Measurements from ENCODE around the gene NPAS3. TPM values are rescaled to one million over a fixed set of nuclear protein-coding genes. Genes with fewer than 3 reads are reported as not detected.

The NPAS3 gene
- total RNA-seq, 2 experiments from 2014 or later, result not detected

GRCh38 chr14:33555710-33556350, 617.2 kb downstream of the NPAS3 start:
- Mint-ChIP-seq H3K36me3 (ENCODE audit: low read depth) (no peaks in the 10 kb centered on the region), H3K27me3 (ENCODE audit: low read depth) (peaks cover 2% of the 10 kb centered on the region), H3K4me1 (ENCODE audit: low read depth) (no peaks in the 10 kb centered on the region), H3K4me3 (no peak overlapping the region), H3K27ac (no peak overlapping the region), H3K9me3 (no peaks in the 10 kb centered on the region)
- intact Hi-C loops (cut with micrococcal nuclease), result no loop called here
- CTCF ChIA-PET, result no interaction called here
- DNase-seq, result no peak

- CTCF ChIA-PET, result no interaction called here
- Mint-ChIP-seq H3K27me3 (ENCODE audit: low read depth) (peaks cover 2% of the 10 kb centered on the region), H3K4me3 (no peak overlapping the region), H3K36me3 (ENCODE audit: low read depth) (no peaks in the 10 kb centered on the region), H3K27ac (no peak overlapping the region), H3K4me1 (ENCODE audit: low read depth) (no peaks in the 10 kb centered on the region), H3K9me3 (no peaks in the 10 kb centered on the region)
- DNase-seq, result no peak
- intact Hi-C loops (cut with micrococcal nuclease), result no loop called here
These were observed 617.9 kb downstream of the NPAS3 start for GRCh38 chr14:33556382-33557121.

DNA sequence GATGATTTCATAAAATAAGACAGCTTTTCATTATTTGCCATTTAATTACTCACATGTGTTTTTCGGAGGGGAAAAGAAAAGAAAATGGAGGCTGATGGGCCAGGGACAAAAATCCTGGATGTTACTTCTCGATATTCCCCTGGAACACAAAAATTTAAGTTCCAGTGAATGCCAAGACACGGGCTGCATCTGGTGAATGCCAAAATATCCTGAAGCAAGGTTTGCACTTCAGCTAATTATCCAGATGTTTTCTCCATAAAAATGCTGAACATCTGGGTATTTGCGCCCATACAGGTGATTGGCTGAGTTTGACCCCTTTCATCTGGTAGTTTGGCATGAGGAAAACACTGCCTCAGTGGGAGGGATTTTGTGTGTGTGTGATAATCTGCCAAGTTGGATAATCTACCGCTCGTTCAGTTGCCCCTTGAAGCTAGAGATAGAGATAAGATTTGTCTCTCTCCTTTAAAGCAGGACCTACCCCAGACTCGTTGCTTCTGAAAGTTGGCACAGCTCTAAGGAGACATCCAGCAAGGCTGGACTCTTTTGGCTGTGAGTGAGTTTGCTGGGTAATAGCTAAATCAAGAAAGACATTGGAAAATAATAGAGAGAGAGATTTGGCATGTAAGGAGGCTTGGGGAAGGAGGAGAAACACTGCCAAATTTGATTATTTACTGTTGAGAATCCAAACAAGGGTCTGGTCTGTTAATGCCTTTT, 622.2 kb downstream of the NPAS3 start:
- Mint-ChIP-seq H3K4me3 (no peak overlapping the region), H3K27me3 (ENCODE audit: low read depth) (peaks cover under 1% of the 10 kb centered on the region), H3K36me3 (ENCODE audit: low read depth) (no peaks in the 10 kb centered on the region), H3K4me1 (ENCODE audit: low read depth) (no peaks in the 10 kb centered on the region), H3K27ac (no peak overlapping the region), H3K9me3 (no peaks in the 10 kb centered on the region)
- DNase-seq, result no peak
- CTCF ChIA-PET, result no interaction called here
- intact Hi-C loops (cut with micrococcal nuclease), result no loop called here

- intact Hi-C loops (cut with micrococcal nuclease), result no loop called here
- Mint-ChIP-seq H3K9me3 (no peaks in the 10 kb centered on the region), H3K4me3 (no peak overlapping the region), H3K36me3 (ENCODE audit: low read depth) (no peaks in the 10 kb centered on the region), H3K27ac (no peak overlapping the region), H3K27me3 (ENCODE audit: low read depth) (no peaks in the 10 kb centered on the region), H3K4me1 (ENCODE audit: low read depth) (no peaks in the 10 kb centered on the region)
- DNase-seq, result no peak
- CTCF ChIA-PET, result no interaction called here
These were observed 623.0 kb downstream of the NPAS3 start for GRCh38 chr14:33561488-33562175.

DNA sequence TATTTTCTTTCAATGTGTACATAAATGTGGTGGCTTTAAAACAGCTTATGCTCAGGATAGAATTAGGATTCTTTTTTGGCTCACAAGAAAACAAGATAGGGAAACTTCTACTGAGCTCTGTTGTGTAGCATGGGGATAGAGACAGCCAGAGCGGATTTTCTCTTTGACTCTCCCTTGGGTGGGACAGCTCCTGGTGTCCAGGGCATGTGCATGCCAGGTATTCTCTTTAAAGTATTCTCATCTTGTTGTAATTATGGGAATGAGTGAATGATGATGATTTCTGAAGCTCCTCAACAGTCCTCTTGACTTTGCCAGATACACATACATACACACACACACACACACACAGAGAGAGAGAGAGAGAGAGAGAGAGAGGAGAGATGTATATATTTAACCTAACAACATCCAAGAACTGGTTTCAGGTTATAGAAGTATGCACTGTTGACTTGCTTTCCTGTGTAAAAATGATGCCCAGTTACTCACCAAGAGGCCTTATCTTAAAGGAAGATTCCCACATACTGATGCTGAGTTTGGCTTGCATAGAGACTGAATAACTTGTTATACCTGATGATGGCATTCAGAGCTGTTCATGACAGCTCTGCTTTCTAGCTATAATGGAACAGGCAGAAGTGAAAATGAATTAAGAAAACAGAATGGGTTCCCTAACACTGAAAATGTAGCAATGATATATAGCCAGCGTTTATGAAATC, 624.7 kb downstream of the NPAS3 start:
- no peaks in the 10 kb centered on the region for H3K9me3 Mint-ChIP-seq
- CTCF ChIA-PET, result no interaction called here
- H3K27ac Mint-ChIP-seq, result no peak overlapping the region

GRCh38 chr14:33563901-33564197, 625.2 kb downstream of the NPAS3 start:
- no peak overlapping the region for H3K27ac Mint-ChIP-seq
- CTCF ChIA-PET, result interaction anchor here (0.6 kb wide), 1 partner anchor 230 kb away, joined by 4 read pairs; no protein-coding TSS in a partner anchor
- no peak for DNase-seq
- H3K4me3 Mint-ChIP-seq, result no peak overlapping the region
- H3K9me3 Mint-ChIP-seq, result no peaks in the 10 kb centered on the region
- H3K4me1 Mint-ChIP-seq (ENCODE audit: low read depth), result no peaks in the 10 kb centered on the region
- H3K27me3 Mint-ChIP-seq (ENCODE audit: low read depth), result peaks cover 1% of the 10 kb centered on the region
- intact Hi-C loops (cut with micrococcal nuclease), result no loop called here
- no peaks in the 10 kb centered on the region for H3K36me3 Mint-ChIP-seq (ENCODE audit: low read depth)

More for the DNA sequence above, 624.7 kb downstream of the NPAS3 start:
- H3K27me3 Mint-ChIP-seq (ENCODE audit: low read depth), result peaks cover 1% of the 10 kb centered on the region
- no peaks in the 10 kb centered on the region for H3K36me3 Mint-ChIP-seq (ENCODE audit: low read depth)
- intact Hi-C loops (cut with micrococcal nuclease), result no loop called here
- DNase-seq, result no peak
- H3K4me3 Mint-ChIP-seq, result no peak overlapping the region
- H3K4me1 Mint-ChIP-seq (ENCODE audit: low read depth), result no peaks in the 10 kb centered on the region

- Mint-ChIP-seq H3K27ac (no peak overlapping the region), H3K27me3 (ENCODE audit: low read depth) (peaks cover 1% of the 10 kb centered on the region), H3K4me1 (ENCODE audit: low read depth) (no peaks in the 10 kb centered on the region), H3K9me3 (no peaks in the 10 kb centered on the region), H3K36me3 (ENCODE audit: low read depth) (no peaks in the 10 kb centered on the region), H3K4me3 (no peak overlapping the region)
- intact Hi-C loops (cut with micrococcal nuclease), result no loop called here
- no peak for DNase-seq
- CTCF ChIA-PET, result no interaction called here
These were observed 626.3 kb downstream of the NPAS3 start for GRCh38 chr14:33564774-33565630.

DNA sequence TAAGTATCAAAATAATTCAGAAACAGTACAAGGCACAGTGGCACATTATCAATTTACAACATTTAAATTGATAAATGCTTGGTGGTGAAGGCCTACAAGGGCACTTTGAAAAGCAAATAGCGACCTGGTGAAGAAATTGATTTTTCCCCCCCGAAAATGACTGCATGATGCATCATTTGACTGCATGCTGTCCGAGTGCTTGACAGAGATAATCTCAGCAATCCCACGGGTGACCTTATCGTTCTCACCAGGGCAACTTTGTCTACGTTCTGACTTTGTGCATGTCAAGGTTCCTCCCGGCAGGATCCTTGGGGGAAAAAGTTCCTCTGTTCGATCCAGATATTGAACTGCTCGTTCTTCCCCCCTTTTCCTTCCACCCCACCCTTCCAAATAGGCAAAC, 627.4 kb downstream of the NPAS3 start:
- peaks cover 1% of the 10 kb centered on the region for H3K27me3 Mint-ChIP-seq (ENCODE audit: low read depth)
- no peak overlapping the region for H3K27ac Mint-ChIP-seq
- H3K9me3 Mint-ChIP-seq, result no peaks in the 10 kb centered on the region
- CTCF ChIA-PET, result interaction anchor here (0.6 kb wide), 1 partner anchor 161 kb away, joined by 4 read pairs; no protein-coding TSS in a partner anchor
- no peak for DNase-seq
- H3K4me3 Mint-ChIP-seq, result no peak overlapping the region
- H3K4me1 Mint-ChIP-seq (ENCODE audit: low read depth), result no peaks in the 10 kb centered on the region
- no peaks in the 10 kb centered on the region for H3K36me3 Mint-ChIP-seq (ENCODE audit: low read depth)
- intact Hi-C loops (cut with micrococcal nuclease), result no loop called here

DNA sequence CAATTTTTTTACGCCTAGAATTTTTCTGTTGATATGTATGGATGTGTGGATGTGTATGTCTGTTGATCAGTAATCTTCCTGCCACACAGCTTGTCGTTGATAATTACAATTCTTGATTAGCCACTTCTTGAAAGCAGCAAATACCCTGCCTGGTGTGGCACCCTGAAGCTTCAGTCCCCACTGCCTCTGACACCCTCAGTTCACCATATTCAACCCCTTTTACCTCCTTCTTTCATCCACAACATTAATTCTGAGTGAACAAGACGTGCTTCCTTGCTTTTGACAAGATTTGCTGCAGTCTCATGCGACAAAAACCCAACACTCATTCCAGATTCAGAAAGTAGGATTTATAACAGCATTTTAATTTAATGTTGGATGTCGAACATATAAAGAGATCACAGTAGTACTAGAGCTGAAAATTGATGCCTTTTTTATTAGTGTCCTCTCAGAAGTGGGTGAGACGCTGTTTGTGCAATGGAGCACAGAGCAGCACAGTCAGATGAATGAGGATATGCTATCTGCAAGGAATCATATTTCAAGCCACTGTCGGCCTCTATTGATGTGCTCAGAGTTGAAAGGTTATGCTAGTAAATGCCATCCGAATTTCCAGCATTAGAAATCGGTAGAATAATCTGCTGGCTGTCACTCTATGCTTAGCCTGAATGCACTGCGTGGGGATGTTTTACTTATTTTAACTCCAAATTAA, 628.5 kb downstream of the NPAS3 start:
- Mint-ChIP-seq H3K4me1 (ENCODE audit: low read depth) (no peaks in the 10 kb centered on the region), H3K36me3 (ENCODE audit: low read depth) (no peaks in the 10 kb centered on the region), H3K4me3 (no peak overlapping the region), H3K9me3 (no peaks in the 10 kb centered on the region), H3K27ac (no peak overlapping the region), H3K27me3 (ENCODE audit: low read depth) (peaks cover 1% of the 10 kb centered on the region)
- CTCF ChIA-PET, result interaction anchor here (0.7 kb wide), 1 partner anchor 55 kb away, joined by 4 read pairs; no protein-coding TSS in a partner anchor
- intact Hi-C loops (cut with micrococcal nuclease), result no loop called here
- DNase-seq, result no peak

DNA sequence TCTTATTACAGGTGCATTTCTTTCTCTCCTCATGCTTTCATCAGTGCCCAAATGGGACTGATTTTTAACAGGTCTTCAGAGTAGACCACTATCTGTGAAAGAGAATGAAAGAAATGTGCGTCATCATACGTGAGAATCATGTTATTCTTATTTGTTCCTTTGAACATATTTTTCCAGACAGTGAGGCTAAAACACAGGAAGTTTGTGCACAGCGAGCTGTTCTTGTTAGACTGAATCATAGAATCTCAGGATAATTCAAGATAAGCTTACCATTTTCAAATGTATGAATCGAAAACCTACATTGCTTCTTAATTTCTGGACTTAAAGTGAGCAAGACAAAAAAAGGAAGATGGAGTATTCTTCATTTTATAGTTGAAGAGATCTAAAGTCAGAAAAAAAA, 629.1 kb downstream of the NPAS3 start:
- intact Hi-C loops (cut with micrococcal nuclease), result no loop called here
- no peaks in the 10 kb centered on the region for H3K9me3 Mint-ChIP-seq
- H3K4me1 Mint-ChIP-seq (ENCODE audit: low read depth), result no peaks in the 10 kb centered on the region
- DNase-seq, result no peak
- no peak overlapping the region for H3K4me3 Mint-ChIP-seq
- H3K36me3 Mint-ChIP-seq (ENCODE audit: low read depth), result no peaks in the 10 kb centered on the region
- CTCF ChIA-PET, result interaction anchor here (0.7 kb wide), 1 partner anchor 56 kb away, joined by 4 read pairs; no protein-coding TSS in a partner anchor
- peaks cover 1% of the 10 kb centered on the region for H3K27me3 Mint-ChIP-seq (ENCODE audit: low read depth)
- no peak overlapping the region for H3K27ac Mint-ChIP-seq

Data from activated naive CD4-positive, alpha-beta T cell treated with anti-CD3 and anti-CD28 coated beads for 36 hours (primary cell).